Stimulated activated naive B cell treated with anti-CD40 and anti-IgM and Interleukin-4, amounts not matched to agents 10 μg/mL and 1 μg/mL and 100 μg/mL, for 72 hours (primary cell): Measurements from ENCODE around the gene TUT7.
A peak's percentile ranks its signal among the peaks of the same experiment; 100 is the strongest.
"Not testable (repeated sequence)": the region's sequence is repeated elsewhere in the genome, so short reads cannot be mapped to it uniquely, and the experiment has no call there.

ENCODE experiments used
- ATAC-seq, 2 donors: fragments of 150-1000 bp; cut with Tn5 transposase; replicated peaks; 2 replicates each; pipeline ENCODE4 v1.10.0; 2021; ENCODE audit warnings: moderate library complexity in 1 of 2
- DNase-seq: peaks from one replicate; pipeline ENCODE4 v3.0.0; 2021
- H3K27ac Mint-ChIP-seq: one replicate; pipeline ENCODE4 v1.8.0; 2022; ENCODE audit warnings: mild to moderate bottlenecking, mixed read lengths
- H3K27me3 Mint-ChIP-seq, 2 donors: one replicate each; pipeline ENCODE4 v1.8.0; 2022; ENCODE audit warnings: mixed read lengths in 2 of 2
- H3K36me3 Mint-ChIP-seq, 2 donors: one replicate each; pipeline ENCODE4 v1.8.0; 2022; ENCODE audit warnings: mixed read lengths in 2 of 2, mild to moderate bottlenecking in 1 of 2
- H3K4me1 Mint-ChIP-seq, 2 donors: one replicate each; pipeline ENCODE4 v1.8.0; 2022; ENCODE audit warnings: mixed read lengths in 2 of 2, mild to moderate bottlenecking in 1 of 2
- H3K4me3 Mint-ChIP-seq, 2 donors: one replicate each; pipeline ENCODE4 v1.8.0; 2022; ENCODE audit warnings: mild to moderate bottlenecking in 2 of 2, mixed read lengths in 2 of 2, moderate library complexity in 1 of 2
- H3K9me3 Mint-ChIP-seq, 2 donors: one replicate each; pipeline ENCODE4 v1.8.0; 2022; ENCODE audit warnings: mixed read lengths in 2 of 2, mild to moderate bottlenecking in 1 of 2

TUT7 gene

GRCh38 chr9:86354011-86354817, at the start of gene TUT7:
Gene TUT7, minus strand, starts transcription at chr9:86354410. Its CDS starts 1,211 bp downstream, at chr9:86353199.
- peak within 1 kb of the TSS; percentile 97 for H3K27ac Mint-ChIP-seq
- no peaks in the 10 kb centered on the region for H3K27me3 Mint-ChIP-seq
- H3K36me3 Mint-ChIP-seq = peaks cover 8% of the 10 kb centered on the region in 2 donors
- no peaks in the 10 kb centered on the region for H3K9me3 Mint-ChIP-seq
- ATAC-seq = peak; percentile 91 to 94
- H3K4me3 Mint-ChIP-seq = peak within 1 kb of the TSS; percentile 93 to 96
- peaks cover 16 to 43% of the 10 kb centered on the region in 2 donors for H3K4me1 Mint-ChIP-seq
- peak; percentile 93 for DNase-seq

GRCh38 chr9:86402591-86402990, 48.4 kb upstream of the TUT7 start:
- ATAC-seq (no peak), DNase-seq (no peak)
- H3K4me1 Mint-ChIP-seq = no peaks in the 10 kb centered on the region
- H3K9me3 Mint-ChIP-seq = no peaks in the 10 kb centered on the region
- peaks cover 12 to 25% of the 10 kb centered on the region in 2 donors for H3K27me3 Mint-ChIP-seq
- no peak overlapping the region for H3K27ac Mint-ChIP-seq
- no peaks in the 10 kb centered on the region for H3K36me3 Mint-ChIP-seq
- H3K4me3 Mint-ChIP-seq = no peak overlapping the region

GRCh38 chr9:86396412-86396811, 42.2 kb upstream of the TUT7 start:
- Mint-ChIP-seq H3K27ac (no peak overlapping the region), H3K36me3 (no peaks in the 10 kb centered on the region), H3K4me3 (no peak overlapping the region), H3K27me3 (peaks cover 15 to 30% of the 10 kb centered on the region in 2 donors), H3K4me1 (no peaks in the 10 kb centered on the region), H3K9me3 (peaks cover 5 to 8% of the 10 kb centered on the region in 2 donors)
- DNase-seq = no peak
- no peak for ATAC-seq

GRCh38 chr9:86390184-86390583, 36.0 kb upstream of the TUT7 start:
- not testable (repeated sequence) for H3K4me1 Mint-ChIP-seq
- H3K27me3 Mint-ChIP-seq = peaks cover 35 to 70% of the 10 kb centered on the region in 2 donors

GRCh38 chr9:86389628-86390027, 35.4 kb upstream of the TUT7 start:
- H3K36me3 Mint-ChIP-seq = no peaks in the 10 kb centered on the region
- H3K9me3 Mint-ChIP-seq = peaks cover 4 to 8% of the 10 kb centered on the region in 2 donors
- DNase-seq = no peak
- H3K4me3 Mint-ChIP-seq = no peak overlapping the region
- H3K4me1 Mint-ChIP-seq = peaks cover 4% of the 10 kb centered on the region in 2 donors
- ATAC-seq = peak; percentile 56 to 59
- peaks cover 40 to 74% of the 10 kb centered on the region in 2 donors for H3K27me3 Mint-ChIP-seq
- H3K27ac Mint-ChIP-seq = no peak overlapping the region

More at GRCh38 chr9:86390184-86390583, 36.0 kb upstream of the TUT7 start:
- not testable (repeated sequence) for H3K36me3 Mint-ChIP-seq, H3K9me3 Mint-ChIP-seq, ATAC-seq, H3K4me3 Mint-ChIP-seq, DNase-seq, H3K27ac Mint-ChIP-seq

- no peak overlapping the region for H3K27ac Mint-ChIP-seq
- H3K4me3 Mint-ChIP-seq = no peak overlapping the region
- peaks cover 4% of the 10 kb centered on the region in 2 donors for H3K4me1 Mint-ChIP-seq
- H3K36me3 Mint-ChIP-seq = no peaks in the 10 kb centered on the region
- peaks cover 10 to 12% of the 10 kb centered on the region in 2 donors for H3K9me3 Mint-ChIP-seq
- peaks cover 41 to 66% of the 10 kb centered on the region in 2 donors for H3K27me3 Mint-ChIP-seq
- DNase-seq (no peak), ATAC-seq (no peak)
These were observed 33.2 kb upstream of the TUT7 start for GRCh38 chr9:86387376-86387775.

GRCh38 chr9:86383000-86383399, 28.8 kb upstream of the TUT7 start:
- Mint-ChIP-seq H3K9me3 (peaks cover 6 to 16% of the 10 kb centered on the region in 2 donors), H3K27me3 (peaks cover 28 to 58% of the 10 kb centered on the region in 2 donors)
- not testable (repeated sequence) for H3K27ac Mint-ChIP-seq, H3K4me1 Mint-ChIP-seq, H3K36me3 Mint-ChIP-seq, DNase-seq, H3K4me3 Mint-ChIP-seq, ATAC-seq

GRCh38 chr9:86376016-86376415, 21.8 kb upstream of the TUT7 start:
- H3K36me3 Mint-ChIP-seq = no peaks in the 10 kb centered on the region
- H3K9me3 Mint-ChIP-seq = peaks cover 0 to 12% of the 10 kb centered on the region in 2 donors
- H3K4me3 Mint-ChIP-seq = no peak overlapping the region

GRCh38 chr9:86369810-86370209, 15.6 kb upstream of the TUT7 start:
- H3K27ac Mint-ChIP-seq = no peak overlapping the region
- no peaks in the 10 kb centered on the region for H3K4me1 Mint-ChIP-seq
- H3K9me3 Mint-ChIP-seq = peaks cover 24 to 26% of the 10 kb centered on the region in 2 donors
- ATAC-seq = no peak
- no peak overlapping the region for H3K4me3 Mint-ChIP-seq
- DNase-seq = no peak
- H3K27me3 Mint-ChIP-seq = peaks cover 24 to 42% of the 10 kb centered on the region in 2 donors
- peaks cover 12 to 21% of the 10 kb centered on the region in 2 donors for H3K36me3 Mint-ChIP-seq

More at GRCh38 chr9:86376016-86376415, 21.8 kb upstream of the TUT7 start:
- DNase-seq (no peak), ATAC-seq (no peak)
- Mint-ChIP-seq H3K27me3 (peaks cover 24 to 58% of the 10 kb centered on the region in 2 donors), H3K4me1 (no peaks in the 10 kb centered on the region), H3K27ac (no peak overlapping the region)

GRCh38 chr9:86368871-86369521, 14.8 kb upstream of the TUT7 start:
- Mint-ChIP-seq H3K4me1 (no peaks in the 10 kb centered on the region), H3K27ac (no peak overlapping the region), H3K9me3 (peaks cover 24 to 26% of the 10 kb centered on the region in 2 donors), H3K27me3 (peaks cover 19 to 34% of the 10 kb centered on the region in 2 donors), H3K4me3 (no peak overlapping the region), H3K36me3 (peaks cover 12 to 21% of the 10 kb centered on the region in 2 donors)
- no peak for ATAC-seq
- DNase-seq = no peak

GRCh38 chr9:86361176-86361575, 7.0 kb upstream of the TUT7 start:
- Mint-ChIP-seq H3K27me3 (peaks cover 0 to 6% of the 10 kb centered on the region in 2 donors), H3K36me3 (peaks cover 0 to 1% of the 10 kb centered on the region in 2 donors), H3K27ac (no peak overlapping the region), H3K4me3 (no peak overlapping the region), H3K9me3 (peaks cover 1 to 2% of the 10 kb centered on the region in 2 donors), H3K4me1 (peaks cover 10 to 21% of the 10 kb centered on the region in 2 donors)
- DNase-seq (no peak), ATAC-seq (peak in 1 of 2 donors; percentile 57)

- Mint-ChIP-seq H3K36me3 (no peaks in the 10 kb centered on the region), H3K9me3 (no peaks in the 10 kb centered on the region), H3K27me3 (peaks cover 0 to 6% of the 10 kb centered on the region in 2 donors), H3K4me3 (no peak overlapping the region), H3K27ac (peak overlapping the region; percentile 79), H3K4me1 (peaks cover 16 to 29% of the 10 kb centered on the region in 2 donors)
- ATAC-seq (peak; percentile 63 to 64), DNase-seq (no peak)
These were observed 5.1 kb upstream of the TUT7 start for GRCh38 chr9:86359151-86359879.

GRCh38 chr9:86356871-86357866, 3.0 kb upstream of the TUT7 start:
- no peak overlapping the region for H3K4me3 Mint-ChIP-seq

More at GRCh38 chr9:86356871-86357866, 3.0 kb upstream of the TUT7 start:
- no peak for DNase-seq
- peaks cover 0 to 6% of the 10 kb centered on the region in 2 donors for H3K27me3 Mint-ChIP-seq
- H3K36me3 Mint-ChIP-seq = peaks cover 4 to 5% of the 10 kb centered on the region in 2 donors
- no peaks in the 10 kb centered on the region for H3K9me3 Mint-ChIP-seq
- peaks cover 20 to 37% of the 10 kb centered on the region in 2 donors for H3K4me1 Mint-ChIP-seq
- no peak for ATAC-seq
- H3K27ac Mint-ChIP-seq = no peak overlapping the region
